GM12873 (cell line): Measurements from ENCODE around the gene DAZL.

ENCODE experiments used
- TF ChIP-seq, protein P1 (sequence below): IDR thresholded peaks from 2 replicates; pipeline ENCODE4 v1.5.1; 2012; ENCODE audit warnings: low read depth, mild to moderate bottlenecking, moderate library complexity, low read length, control low read depth; ENCODE audit not compliant: insufficient read depth; ENCODE audit errors: missing control alignments

The DAZL gene

DNA sequence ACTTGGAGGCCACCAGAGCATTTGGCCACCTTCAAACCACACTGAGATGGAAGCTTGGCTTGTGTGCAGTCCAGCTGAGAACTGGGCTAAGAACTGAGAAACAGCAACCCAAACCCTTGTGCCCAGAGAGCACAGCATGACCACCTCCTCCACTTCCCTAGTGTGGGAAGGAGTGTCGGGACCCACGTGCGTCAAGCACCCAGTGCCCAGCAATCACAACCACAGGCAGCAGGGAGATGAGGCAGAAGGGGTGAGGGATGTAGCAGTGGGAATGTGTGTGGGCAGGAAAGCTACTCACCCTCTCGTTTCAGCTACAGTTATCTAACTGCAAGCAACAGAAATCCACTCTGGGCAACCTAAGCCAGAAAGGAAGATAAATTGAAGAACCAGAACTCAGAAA, 66.7 kb downstream of the DAZL start:
- TF ChIP-seq, protein P1, sequence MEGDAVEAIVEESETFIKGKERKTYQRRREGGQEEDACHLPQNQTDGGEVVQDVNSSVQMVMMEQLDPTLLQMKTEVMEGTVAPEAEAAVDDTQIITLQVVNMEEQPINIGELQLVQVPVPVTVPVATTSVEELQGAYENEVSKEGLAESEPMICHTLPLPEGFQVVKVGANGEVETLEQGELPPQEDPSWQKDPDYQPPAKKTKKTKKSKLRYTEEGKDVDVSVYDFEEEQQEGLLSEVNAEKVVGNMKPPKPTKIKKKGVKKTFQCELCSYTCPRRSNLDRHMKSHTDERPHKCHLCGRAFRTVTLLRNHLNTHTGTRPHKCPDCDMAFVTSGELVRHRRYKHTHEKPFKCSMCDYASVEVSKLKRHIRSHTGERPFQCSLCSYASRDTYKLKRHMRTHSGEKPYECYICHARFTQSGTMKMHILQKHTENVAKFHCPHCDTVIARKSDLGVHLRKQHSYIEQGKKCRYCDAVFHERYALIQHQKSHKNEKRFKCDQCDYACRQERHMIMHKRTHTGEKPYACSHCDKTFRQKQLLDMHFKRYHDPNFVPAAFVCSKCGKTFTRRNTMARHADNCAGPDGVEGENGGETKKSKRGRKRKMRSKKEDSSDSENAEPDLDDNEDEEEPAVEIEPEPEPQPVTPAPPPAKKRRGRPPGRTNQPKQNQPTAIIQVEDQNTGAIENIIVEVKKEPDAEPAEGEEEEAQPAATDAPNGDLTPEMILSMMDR, result no peak

GRCh38 chr3:16536996-16537395, 68.2 kb downstream of the DAZL start:
- TF ChIP-seq, protein P1, result no peak
